Mucosa of descending colon (tissue), 3 donors: Measurements from ENCODE around the gene TMA16. TPM values are rescaled to one million over a fixed set of nuclear protein-coding genes. Genes with fewer than 3 reads are reported as not detected.
"Not testable (repeated sequence)": the region's sequence is repeated elsewhere in the genome, so short reads cannot be mapped to it uniquely, and the experiment has no call there.

ENCODE experiments used
- ATAC-seq: fragments of 200-7000 bp; cut with Tn5 transposase; one replicate; pipeline ENCODE4 v1.9.1; 2020; ENCODE audit warnings: mild to moderate bottlenecking, moderate library complexity
- DNase-seq, 3 donors: peaks; one replicate each; pipeline ENCODE4 v3.0.0-alpha.2; 2020
- H3K36me3 ChIP-seq: fragments of 200-600 bp; one replicate; pipeline ENCODE4 v1.8.0; 2021; ENCODE audit warnings: low read depth, mild to moderate bottlenecking
- H3K4me1 ChIP-seq: fragments of 200-600 bp; one replicate; pipeline ENCODE4 v1.8.0; 2021; ENCODE audit warnings: low read depth, mild to moderate bottlenecking
- H3K4me3 ChIP-seq: fragments of 200-600 bp; one replicate; pipeline ENCODE4 v1.8.0; 2021; ENCODE audit warnings: mild to moderate bottlenecking
- H3K9me3 ChIP-seq: fragments of 200-600 bp; one replicate; pipeline ENCODE4 v1.8.0; 2021; ENCODE audit warnings: mild to moderate bottlenecking
- CTCF ChIP-seq: fragments of 200-600 bp; IDR thresholded peaks from one replicate; pipeline ENCODE4 v1.8.0; 2022; ENCODE audit warnings: antibody characterized with exemption, mild to moderate bottlenecking
- intact Hi-C, 2 donors: fragments of 100-400 bp; cut with DNase I in 1 of 2; cut with micrococcal nuclease in 1 of 2; formaldehyde crosslinking; loops; one replicate each; pipeline versions ENCODE4 v1.11.0 to v1.11.1; 2022; cut with DNase I, micrococcal nuclease
- long read RNA-seq, 2 donors: library from polyadenylated mRNA; unstranded; transcript quantifications; one replicate each; pipeline ENCODE4 v2.0.0, GENCODE V29; 2019 to 2021
- total RNA-seq, 3 donors: library from RNA; stranded (reverse); fragmentation: NEBNext Ultra II Directional in 2 of 3; extraction: Animal tissue kit (Norgen Biotek cat#: 25700) in 2 of 3; gene quantifications; one replicate each; pipeline versions ENCODE4 v1.2.1 to v1.2.4, GENCODE V29; 2021 to 2023
- donor health status: DM: no; HTN: no; CAD: no; lungs with moderate emphysema.
- donor health status: DM: no; HTN: no; CAD: no.
- donor health status: DM: no; HTN: yes; CAD: no.

Gene TMA16
- total RNA-seq = 10 to 100 TPM; 19.0 to 21.6 (median 19.1) TPM
- long read RNA-seq, donor 1, transcript TMA16-201 (7 exons, 1,978 nt) = major isoform, 6 of 7 reads
- long read RNA-seq, donor 1, partial matches to known transcripts = 0 of 7 reads
- long read RNA-seq, donor 1, other reads (novel, unspliced or antisense) = 1 of 7 reads
- long read RNA-seq, donor 2, transcript TMA16-201 (7 exons, 1,978 nt) = major isoform, 5 of 6 reads
- long read RNA-seq, donor 2, partial matches to known transcripts = 1 of 6 reads
- long read RNA-seq, donor 2, other reads (novel, unspliced or antisense) = 0 of 6 reads

GRCh38 chr4:163494360-163495241 is at the start of gene TMA16:
Gene TMA16 (plus strand): TSS chr4:163494690. CDS start chr4:163494802, 112 bp downstream.
- no peak for TF ChIP-seq CTCF
- H3K4me1 ChIP-seq = no peaks in the 10 kb centered on the region
- DNase-seq (peak; percentile 86 to 91 (median 90)), ATAC-seq (peak; percentile 93)
- no peaks in the 10 kb centered on the region for H3K9me3 ChIP-seq
- intact Hi-C loops = no loop called here
- H3K4me3 ChIP-seq = peak within 1 kb of the TSS; percentile 60
- no peaks in the 10 kb centered on the region for H3K36me3 ChIP-seq

GRCh38 chr4:163447023-163447422 is 47.5 kb upstream of the TMA16 start:
- H3K9me3 ChIP-seq, DNase-seq, intact Hi-C loops, H3K4me3 ChIP-seq, ATAC-seq, H3K36me3 ChIP-seq, H3K4me1 ChIP-seq: not testable (repeated sequence)

- H3K4me3 ChIP-seq = no peak overlapping the region
Observed at GRCh38 chr4:163447481-163447880, 47.0 kb upstream of the TMA16 start.

GRCh38 chr4:163448540-163449203 is 45.8 kb upstream of the TMA16 start:
- intact Hi-C loops = no loop called here
- no peak overlapping the region for H3K4me3 ChIP-seq
- H3K9me3 ChIP-seq = no peaks in the 10 kb centered on the region
- no peaks in the 10 kb centered on the region for H3K4me1 ChIP-seq
- ATAC-seq (no peak), DNase-seq (no peak)
- TF ChIP-seq CTCF = no peak
- H3K36me3 ChIP-seq = no peaks in the 10 kb centered on the region

More at GRCh38 chr4:163447481-163447880, 47.0 kb upstream of the TMA16 start:
- intact Hi-C loops = no loop called here
- Histone ChIP-seq H3K4me1 (no peaks in the 10 kb centered on the region), H3K36me3 (no peaks in the 10 kb centered on the region), H3K9me3 (no peaks in the 10 kb centered on the region)
- DNase-seq = no peak
- no peak for ATAC-seq
- TF ChIP-seq CTCF = no peak

- H3K9me3 ChIP-seq = no peaks in the 10 kb centered on the region
- no peak for DNase-seq
- no peak for TF ChIP-seq CTCF
- H3K4me1 ChIP-seq = no peaks in the 10 kb centered on the region
- H3K4me3 ChIP-seq = no peak overlapping the region
- ATAC-seq = no peak
- no peaks in the 10 kb centered on the region for H3K36me3 ChIP-seq
- intact Hi-C loops = no loop called here
Observed at GRCh38 chr4:163462556-163462955, 31.9 kb upstream of the TMA16 start.
